Right atrium auricular region (tissue), 2 donors: ENCODE measurements around the gene AGPS. TPM values are rescaled to one million over a fixed set of nuclear protein-coding genes. Genes with fewer than 3 reads are reported as not detected.
"Not testable (repeated sequence)": the region's sequence is repeated elsewhere in the genome, so short reads cannot be mapped to it uniquely, and the experiment has no call there.

Experiments
- DNase-seq: peaks from one replicate; pipeline ENCODE4 v3.0.0-alpha.2; 2019; ENCODE audit warnings: low spot score
- H3K27ac ChIP-seq, 2 donors: fragments of 200-600 bp; sonication (generic); 1 replicate in 1 of 2; 2 replicates in 1 of 2; pipeline ENCODE4 v1.5.1; 2016 to 2019
- H3K27me3 ChIP-seq, 2 donors: fragments of 200-600 bp; sonication (generic); one replicate each; pipeline versions ENCODE4 v1.5.1 to v1.6.0; 2017 to 2019
- H3K36me3 ChIP-seq: fragments of 200-600 bp; sonication (generic); one replicate; pipeline ENCODE4 v1.5.1; 2016
- H3K4me1 ChIP-seq, 2 donors: fragments of 200-600 bp; sonication (generic); one replicate each; pipeline versions ENCODE4 v1.5.1 to v1.6.0; 2017 to 2019
- H3K4me3 ChIP-seq, 2 donors: fragments of 200-600 bp; sonication (generic); 1 replicate in 1 of 2; 2 replicates in 1 of 2; pipeline ENCODE4 v1.5.1; 2017 to 2019; ENCODE audit warnings: mild to moderate bottlenecking in 1 of 2, moderate library complexity in 1 of 2
- H3K9me3 ChIP-seq, 2 donors: fragments of 200-600 bp; sonication (generic); one replicate each; pipeline ENCODE4 v1.5.1; 2019
- total RNA-seq, 2 donors: library from RNA; depleted of rRNA; stranded (reverse); fragments of >200 nt; gene quantifications; one replicate each; pipeline ENCODE4 v1.1.0, GENCODE V29; 2016
- TF ChIP-seq, protein P1 (sequence below), 2 donors: fragments of 200-600 bp; sonication (generic); IDR thresholded peaks; one replicate each; pipeline ENCODE4 v1.5.1; 2019; ENCODE audit warnings: antibody characterized with exemption in 2 of 2

AGPS gene
- total RNA-seq, 2 donors from 2014 or later: 12.3 to 17.8 TPM

DNA sequence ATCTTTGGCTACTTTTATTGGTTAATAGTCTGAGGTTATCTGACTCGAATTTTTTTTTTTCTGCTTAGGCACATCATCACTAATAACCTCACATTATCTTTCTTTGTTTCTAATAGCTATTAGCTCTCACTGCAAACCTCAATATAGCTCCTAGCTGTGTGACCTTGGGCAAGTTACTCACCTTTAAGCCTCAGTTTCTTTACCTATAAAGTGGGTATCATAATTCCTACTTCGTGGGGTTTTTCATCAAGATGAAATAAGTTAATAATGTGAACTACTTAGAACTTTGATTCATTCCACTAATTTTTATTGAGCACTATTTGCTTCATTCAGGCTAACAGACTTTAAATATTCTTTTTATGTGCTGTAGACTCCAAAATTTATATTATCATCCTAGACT, 55.5 kb downstream of the AGPS start:
- Histone ChIP-seq H3K4me3 (no peak overlapping the region), H3K27me3 (no peaks in the 10 kb centered on the region), H3K36me3 (peaks cover 18% of the 10 kb centered on the region), H3K27ac (no peak overlapping the region), H3K9me3 (peaks cover 0 to 4% of the 10 kb centered on the region in 2 donors), H3K4me1 (no peaks in the 10 kb centered on the region)
- TF ChIP-seq, protein P1, sequence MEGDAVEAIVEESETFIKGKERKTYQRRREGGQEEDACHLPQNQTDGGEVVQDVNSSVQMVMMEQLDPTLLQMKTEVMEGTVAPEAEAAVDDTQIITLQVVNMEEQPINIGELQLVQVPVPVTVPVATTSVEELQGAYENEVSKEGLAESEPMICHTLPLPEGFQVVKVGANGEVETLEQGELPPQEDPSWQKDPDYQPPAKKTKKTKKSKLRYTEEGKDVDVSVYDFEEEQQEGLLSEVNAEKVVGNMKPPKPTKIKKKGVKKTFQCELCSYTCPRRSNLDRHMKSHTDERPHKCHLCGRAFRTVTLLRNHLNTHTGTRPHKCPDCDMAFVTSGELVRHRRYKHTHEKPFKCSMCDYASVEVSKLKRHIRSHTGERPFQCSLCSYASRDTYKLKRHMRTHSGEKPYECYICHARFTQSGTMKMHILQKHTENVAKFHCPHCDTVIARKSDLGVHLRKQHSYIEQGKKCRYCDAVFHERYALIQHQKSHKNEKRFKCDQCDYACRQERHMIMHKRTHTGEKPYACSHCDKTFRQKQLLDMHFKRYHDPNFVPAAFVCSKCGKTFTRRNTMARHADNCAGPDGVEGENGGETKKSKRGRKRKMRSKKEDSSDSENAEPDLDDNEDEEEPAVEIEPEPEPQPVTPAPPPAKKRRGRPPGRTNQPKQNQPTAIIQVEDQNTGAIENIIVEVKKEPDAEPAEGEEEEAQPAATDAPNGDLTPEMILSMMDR (IDR thresholded peaks at IDR 0.05): no peak
- DNase-seq: no peak

DNA sequence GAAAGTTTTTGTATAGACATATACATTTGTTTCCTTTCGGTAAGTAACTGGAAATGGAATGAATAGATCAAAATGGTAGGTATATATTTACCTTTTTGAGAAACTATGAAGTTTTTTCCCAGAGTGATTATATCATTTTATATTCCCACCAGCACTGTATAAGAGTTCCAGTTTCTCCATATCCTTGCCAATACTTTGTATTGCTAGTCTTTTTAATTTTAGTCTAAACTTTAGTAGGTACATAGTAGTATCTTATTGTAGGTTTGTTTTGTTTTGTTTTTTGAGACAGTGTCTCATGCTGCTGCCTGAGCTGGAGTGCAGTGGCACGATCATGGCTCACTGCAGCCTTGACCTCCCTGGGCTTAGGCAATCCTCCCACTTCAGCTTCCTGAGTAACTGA, 56.6 kb downstream of the AGPS start:
- Histone ChIP-seq H3K27ac (no peak overlapping the region), H3K4me1 (no peaks in the 10 kb centered on the region), H3K36me3 (peaks cover 18% of the 10 kb centered on the region), H3K9me3 (peaks cover 0 to 4% of the 10 kb centered on the region in 2 donors), H3K4me3 (no peak overlapping the region), H3K27me3 (no peaks in the 10 kb centered on the region)
- TF ChIP-seq, protein P1 (IDR thresholded peaks at IDR 0.05): no peak
- no peak for DNase-seq

- Histone ChIP-seq H3K36me3 (peaks cover 5% of the 10 kb centered on the region), H3K4me1 (no peaks in the 10 kb centered on the region), H3K27ac (no peak overlapping the region), H3K9me3 (no peaks in the 10 kb centered on the region), H3K4me3 (no peak overlapping the region), H3K27me3 (no peaks in the 10 kb centered on the region)
- TF ChIP-seq, protein P1 (IDR thresholded peaks at IDR 0.05): no peak
- no peak for DNase-seq
These were observed 62.6 kb downstream of the AGPS start for GRCh38 chr2:177455187-177455586.

GRCh38 chr2:177459756-177460155, 67.2 kb downstream of the AGPS start:
- H3K4me1 ChIP-seq, H3K9me3 ChIP-seq, H3K27me3 ChIP-seq, H3K36me3 ChIP-seq, DNase-seq, H3K27ac ChIP-seq, H3K4me3 ChIP-seq: not testable (repeated sequence)

- Histone ChIP-seq H3K4me3 (no peak overlapping the region), H3K36me3 (peaks cover 22% of the 10 kb centered on the region), H3K27me3 (no peaks in the 10 kb centered on the region), H3K27ac (no peak overlapping the region), H3K4me1 (no peaks in the 10 kb centered on the region), H3K9me3 (no peaks in the 10 kb centered on the region)
- TF ChIP-seq, protein P1 (IDR thresholded peaks at IDR 0.05): no peak
- DNase-seq: no peak
These were observed 68.5 kb downstream of the AGPS start for GRCh38 chr2:177460973-177461585.

- Histone ChIP-seq H3K36me3 (peaks cover 20% of the 10 kb centered on the region), H3K27me3 (no peaks in the 10 kb centered on the region), H3K27ac (no peak overlapping the region), H3K4me1 (no peaks in the 10 kb centered on the region), H3K4me3 (no peak overlapping the region), H3K9me3 (no peaks in the 10 kb centered on the region)
- TF ChIP-seq, protein P1 (IDR thresholded peaks at IDR 0.05): no peak
- no peak for DNase-seq
These were observed 72.0 kb downstream of the AGPS start for GRCh38 chr2:177464549-177464948.
